DMS53 treated with DMSO at 0.1 percent for 48 hours (cell line): Measurements from ENCODE around the gene BTNL3.
"Not testable (repeated sequence)": the region's sequence is repeated elsewhere in the genome, so short reads cannot be mapped to it uniquely, and the experiment has no call there.

ENCODE experiments used
- DNase-seq: peaks from one replicate; lab custom pipeline; 2025; ENCODE audit not compliant: unreplicated experiment; lab: John Stamatoyannopoulos, UW

The BTNL3 gene

GRCh38 chr5:181045857-181046256, 57.2 kb downstream of the BTNL3 start:
- DNase-seq, result not testable (repeated sequence)

- DNase-seq, result no peak
Observed at GRCh38 chr5:181047288-181047687, 58.6 kb downstream of the BTNL3 start.

GRCh38 chr5:181047921-181048320, 59.3 kb downstream of the BTNL3 start:
- no peak for DNase-seq

- DNase-seq, result no peak
Observed at GRCh38 chr5:181050016-181050415, 61.4 kb downstream of the BTNL3 start.

GRCh38 chr5:181051841-181052671, 63.4 kb downstream of the BTNL3 start:
- no peak for DNase-seq

GRCh38 chr5:181052672-181053487, 64.2 kb downstream of the BTNL3 start:
- no peak for DNase-seq

- no peak for DNase-seq
Observed at GRCh38 chr5:181053488-181054121, 65.0 kb downstream of the BTNL3 start.

GRCh38 chr5:181054138-181054537, 65.5 kb downstream of the BTNL3 start:
- no peak for DNase-seq

- DNase-seq, result no peak
Observed at GRCh38 chr5:181054871-181055459, 66.3 kb downstream of the BTNL3 start.
